ENCODE results near the gene TDRD6. TPM values are rescaled to one million over a fixed set of nuclear protein-coding genes. Genes with fewer than 3 reads are reported as not detected.
"Not testable (repeated sequence)": the region's sequence is repeated elsewhere in the genome, so short reads cannot be mapped to it uniquely, and the experiment has no call there.

Gene TDRD6
- total RNA-seq, 2 donors from 2014 or later = 0.12 to 0.37 TPM

DNA sequence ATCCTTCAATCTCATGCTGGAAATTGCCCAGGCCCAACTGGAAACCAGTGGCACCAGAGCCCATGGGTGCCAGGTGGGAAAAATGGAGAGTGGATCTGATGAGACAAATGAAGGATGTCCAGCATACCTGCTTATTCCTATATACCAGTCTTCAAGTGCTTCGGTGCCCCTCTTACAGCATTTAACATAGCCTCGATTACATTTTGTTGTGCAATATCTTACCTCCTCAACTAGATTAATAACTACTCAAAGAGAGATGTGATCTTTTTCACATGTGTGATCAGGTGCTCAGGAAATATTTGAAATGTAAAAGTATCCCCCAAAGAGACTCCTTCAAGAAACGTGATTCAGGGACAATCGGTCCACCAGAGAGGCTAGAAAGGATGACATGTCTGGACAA, 54.2 kb downstream of the TDRD6 start:
- H3K4me3 ChIP-seq = no peak overlapping the region
- no peaks in the 10 kb centered on the region for H3K27me3 ChIP-seq
- no peaks in the 10 kb centered on the region for H3K4me1 ChIP-seq
- DNase-seq (ENCODE audit: low spot score) = no peak
- no peak overlapping the region for H3K27ac ChIP-seq
- no peaks in the 10 kb centered on the region for H3K36me3 ChIP-seq
- TF ChIP-seq, protein P1, sequence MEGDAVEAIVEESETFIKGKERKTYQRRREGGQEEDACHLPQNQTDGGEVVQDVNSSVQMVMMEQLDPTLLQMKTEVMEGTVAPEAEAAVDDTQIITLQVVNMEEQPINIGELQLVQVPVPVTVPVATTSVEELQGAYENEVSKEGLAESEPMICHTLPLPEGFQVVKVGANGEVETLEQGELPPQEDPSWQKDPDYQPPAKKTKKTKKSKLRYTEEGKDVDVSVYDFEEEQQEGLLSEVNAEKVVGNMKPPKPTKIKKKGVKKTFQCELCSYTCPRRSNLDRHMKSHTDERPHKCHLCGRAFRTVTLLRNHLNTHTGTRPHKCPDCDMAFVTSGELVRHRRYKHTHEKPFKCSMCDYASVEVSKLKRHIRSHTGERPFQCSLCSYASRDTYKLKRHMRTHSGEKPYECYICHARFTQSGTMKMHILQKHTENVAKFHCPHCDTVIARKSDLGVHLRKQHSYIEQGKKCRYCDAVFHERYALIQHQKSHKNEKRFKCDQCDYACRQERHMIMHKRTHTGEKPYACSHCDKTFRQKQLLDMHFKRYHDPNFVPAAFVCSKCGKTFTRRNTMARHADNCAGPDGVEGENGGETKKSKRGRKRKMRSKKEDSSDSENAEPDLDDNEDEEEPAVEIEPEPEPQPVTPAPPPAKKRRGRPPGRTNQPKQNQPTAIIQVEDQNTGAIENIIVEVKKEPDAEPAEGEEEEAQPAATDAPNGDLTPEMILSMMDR (IDR thresholded peaks at IDR 0.05) = no peak
- H3K9me3 ChIP-seq = no peaks in the 10 kb centered on the region

DNA sequence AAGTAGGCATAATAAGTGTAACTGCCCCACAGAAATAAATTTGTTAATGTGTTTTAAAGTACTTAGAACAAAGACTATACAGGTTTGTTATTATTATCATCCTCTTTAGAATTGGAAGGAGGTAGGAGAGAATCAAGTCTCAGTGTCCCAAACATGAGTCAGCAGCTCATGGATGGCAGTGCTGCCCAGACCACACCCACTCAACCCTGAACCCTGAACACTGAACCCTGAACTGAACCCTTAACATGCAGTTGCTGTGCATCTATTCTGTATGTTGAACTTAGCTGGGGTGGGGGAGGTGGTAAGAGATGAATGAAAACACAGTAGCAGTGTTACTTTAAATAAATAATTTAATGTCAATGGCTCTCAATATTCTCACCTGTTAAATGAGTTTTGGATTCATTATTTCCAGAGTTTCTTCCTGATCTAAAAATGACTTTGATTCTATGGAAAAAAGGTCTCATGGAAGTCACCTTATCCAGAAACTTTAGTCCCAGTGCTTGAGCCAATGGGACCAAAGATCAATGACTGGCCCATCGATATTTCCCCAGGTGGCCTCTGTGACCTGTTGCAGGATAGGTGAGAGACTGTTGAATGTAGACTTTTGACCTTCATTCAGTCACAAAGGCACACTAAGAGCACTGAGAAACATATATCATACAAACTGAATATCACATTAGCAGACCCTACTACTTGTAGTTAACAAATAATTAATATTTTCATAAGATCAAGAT, 55.9 kb downstream of the TDRD6 start:
- no peaks in the 10 kb centered on the region for H3K27me3 ChIP-seq
- TF ChIP-seq, protein P1 (IDR thresholded peaks at IDR 0.05) = no peak
- H3K4me1 ChIP-seq = no peaks in the 10 kb centered on the region

DNA sequence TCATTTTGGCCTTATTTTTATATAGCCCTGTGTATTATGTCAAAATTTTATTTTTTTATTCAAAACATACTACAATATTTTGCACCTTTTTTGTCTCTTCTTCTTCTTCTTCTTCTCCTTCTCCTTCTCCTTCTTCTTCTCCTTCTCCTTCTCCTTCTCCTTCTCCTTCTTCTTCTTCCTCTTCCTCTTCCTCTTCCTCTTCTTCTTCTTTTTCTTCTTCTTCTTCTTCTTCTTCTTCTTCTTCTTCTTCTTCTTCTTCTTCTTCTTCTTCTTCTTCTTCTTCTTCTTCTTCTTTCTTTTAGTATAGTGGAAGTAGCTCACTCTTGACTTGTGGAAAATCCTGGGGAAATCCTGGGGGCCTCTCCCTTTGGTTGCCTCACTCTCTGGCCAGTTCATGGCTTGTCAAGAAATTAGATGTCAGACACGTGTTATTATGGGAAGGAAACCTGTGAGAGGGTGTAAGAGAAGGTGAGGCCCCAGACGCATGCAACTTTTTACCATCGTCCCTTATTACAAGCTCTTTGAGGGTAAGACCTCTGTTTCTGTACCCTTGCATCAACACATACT, 56.6 kb downstream of the TDRD6 start:
- H3K27ac ChIP-seq; H3K9me3 ChIP-seq; H3K27me3 ChIP-seq; DNase-seq (ENCODE audit: low spot score); H3K4me1 ChIP-seq; H3K4me3 ChIP-seq; H3K36me3 ChIP-seq: not testable (repeated sequence)

More for the DNA sequence above, 55.9 kb downstream of the TDRD6 start:
- DNase-seq (ENCODE audit: low spot score) = no peak
- Histone ChIP-seq H3K9me3 (no peaks in the 10 kb centered on the region), H3K27ac (no peak overlapping the region), H3K36me3 (no peaks in the 10 kb centered on the region), H3K4me3 (no peak overlapping the region)

DNA sequence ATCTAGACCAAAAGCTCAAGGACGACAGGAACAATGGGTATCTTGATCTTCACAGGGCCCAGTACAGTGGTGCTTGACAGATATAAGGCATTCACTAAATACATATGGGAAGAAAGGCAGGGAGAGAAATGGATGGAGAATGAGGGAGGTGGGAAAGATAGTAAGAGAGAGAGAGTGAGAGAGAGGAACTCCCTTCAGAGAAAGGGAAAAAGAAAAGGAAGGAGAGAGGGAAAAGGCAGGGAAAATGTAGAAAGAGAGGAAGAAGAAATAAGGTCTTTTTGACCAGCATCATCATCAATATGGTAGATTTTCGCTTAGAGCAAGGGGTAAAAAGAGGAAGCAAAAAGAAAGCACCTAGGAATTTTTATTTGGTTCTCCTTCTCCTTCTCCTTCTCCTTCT, 58.3 kb downstream of the TDRD6 start:
- no peaks in the 10 kb centered on the region for H3K4me1 ChIP-seq
- H3K4me3 ChIP-seq = no peak overlapping the region
- TF ChIP-seq, protein P1 (IDR thresholded peaks at IDR 0.05) = no peak
- H3K27me3 ChIP-seq = no peaks in the 10 kb centered on the region
- H3K9me3 ChIP-seq = no peaks in the 10 kb centered on the region
- no peak for DNase-seq (ENCODE audit: low spot score)
- H3K27ac ChIP-seq = no peak overlapping the region
- no peaks in the 10 kb centered on the region for H3K36me3 ChIP-seq

DNA sequence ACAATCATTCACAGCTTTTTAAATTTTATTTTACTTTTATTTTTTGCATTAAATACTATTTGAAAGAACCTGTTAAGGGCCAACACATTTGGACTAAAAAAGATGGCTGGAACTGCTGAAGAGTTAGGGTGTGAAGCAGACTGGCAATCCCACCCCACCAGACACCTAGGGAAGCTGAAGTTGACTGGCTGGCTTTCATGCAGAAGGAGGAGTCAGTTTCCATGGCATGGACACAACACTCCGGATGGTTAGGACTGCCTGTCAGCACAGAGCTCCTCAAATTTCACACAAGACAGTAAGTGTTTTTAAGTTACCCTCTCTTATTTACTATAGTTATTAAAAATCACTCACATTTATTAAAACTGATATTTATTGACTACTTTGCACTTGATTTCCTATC, 59.0 kb downstream of the TDRD6 start, which contains the start of gene ANKRD66:
Gene ANKRD66, plus strand, starts transcription at position 238 of the 400 bp plus-strand sequence. CDS start 5,016 bp downstream, outside the sequence.
- Histone ChIP-seq H3K27me3 (no peaks in the 10 kb centered on the region), H3K4me1 (no peaks in the 10 kb centered on the region), H3K36me3 (no peaks in the 10 kb centered on the region), H3K27ac (no peak within 1 kb of the TSS), H3K9me3 (no peaks in the 10 kb centered on the region), H3K4me3 (no peak within 1 kb of the TSS)
- no peak for DNase-seq (ENCODE audit: low spot score)
- TF ChIP-seq, protein P1 (IDR thresholded peaks at IDR 0.05) = no peak

DNA sequence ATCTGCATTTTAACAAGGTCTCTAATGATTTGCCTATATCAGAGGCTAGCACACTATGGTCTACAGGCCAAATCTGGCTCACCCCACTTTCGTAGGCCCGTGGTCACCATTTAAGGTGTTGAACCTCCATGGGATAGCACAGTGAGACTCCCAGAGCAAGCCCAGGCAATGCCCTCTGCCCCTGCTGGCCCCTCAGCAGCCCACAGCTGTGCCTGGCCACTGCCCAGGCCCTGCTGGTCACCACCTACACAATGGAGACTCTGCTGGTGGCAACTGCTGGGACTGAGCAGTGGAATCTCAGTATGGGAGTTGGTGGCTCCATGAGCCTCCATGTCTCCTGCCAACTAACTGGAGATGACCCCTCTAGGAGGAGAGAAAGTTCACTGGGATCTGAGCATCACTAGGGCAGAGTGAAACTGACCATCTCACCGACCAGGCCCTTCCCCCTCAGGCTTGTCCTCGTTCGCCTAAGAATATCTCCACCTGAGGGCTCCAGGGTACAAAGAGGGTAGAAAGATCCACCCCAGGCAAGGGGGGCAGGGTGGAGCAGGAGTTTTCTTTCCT, 61.3 kb downstream of the TDRD6 start:
- H3K4me1 ChIP-seq = no peaks in the 10 kb centered on the region
- DNase-seq (ENCODE audit: low spot score) = no peak
- no peak overlapping the region for H3K27ac ChIP-seq
- H3K27me3 ChIP-seq = no peaks in the 10 kb centered on the region
- H3K4me3 ChIP-seq = no peak overlapping the region
- H3K36me3 ChIP-seq = no peaks in the 10 kb centered on the region
- TF ChIP-seq, protein P1 (IDR thresholded peaks at IDR 0.05) = no peak
- H3K9me3 ChIP-seq = no peaks in the 10 kb centered on the region

Measured in right atrium auricular region (tissue), 2 donors.